Loucy (cell line): Measurements from ENCODE around the gene APBB2.

Experiments
- H2AFZ ChIP-seq: fragments of 200-600 bp; sonication (generic); 2 replicates; pipeline ENCODE4 v1.6.0; 2016; ENCODE audit warnings: antibody characterized with exemption, mild to moderate bottlenecking, low read length, moderate library complexity
- H3F3A ChIP-seq: fragments of 200-600 bp; 2 replicates; pipeline ENCODE4 v1.6.0; 2016; ENCODE audit warnings: antibody characterized with exemption, low read depth, mild to moderate bottlenecking
- H3K27me3 ChIP-seq: fragments of 200-600 bp; sonication (generic); 2 replicates; pipeline ENCODE4 v1.6.1; 2014; ENCODE audit warnings: low read length, mild to moderate bottlenecking; ENCODE audit not compliant: insufficient read depth, poor library complexity, severe bottlenecking
- H3K36me3 ChIP-seq: fragments of 200-600 bp; sonication (generic); 2 replicates; pipeline ENCODE4 v1.6.1; 2016; ENCODE audit warnings: low read length; ENCODE audit not compliant: insufficient read depth
- H3K4me1 ChIP-seq: fragments of 200-600 bp; sonication (generic); 2 replicates; pipeline ENCODE4 v1.5.1; 2014; ENCODE audit warnings: low read length, mild to moderate bottlenecking; ENCODE audit not compliant: insufficient read depth, poor library complexity, severe bottlenecking
- H3K4me2 ChIP-seq: fragments of 200-600 bp; sonication (generic); 2 replicates; pipeline ENCODE4 v1.6.0; 2014; ENCODE audit warnings: antibody characterized with exemption, low read length, low read depth, mild to moderate bottlenecking; ENCODE audit not compliant: poor library complexity, severe bottlenecking
- H3K4me3 ChIP-seq: fragments of 200-600 bp; sonication (generic); 2 replicates; pipeline ENCODE4 v1.5.1; 2014; ENCODE audit warnings: low read length, mild to moderate bottlenecking, mixed read lengths; ENCODE audit not compliant: poor library complexity, severe bottlenecking
- H3K79me2 ChIP-seq: fragments of 200-600 bp; sonication (generic); 2 replicates; pipeline ENCODE4 v1.6.1; 2014; ENCODE audit warnings: low read length; ENCODE audit not compliant: insufficient read depth
- H3K9ac ChIP-seq: fragments of 200-600 bp; sonication (generic); 2 replicates; pipeline ENCODE4 v1.6.0; 2014; ENCODE audit warnings: mild to moderate bottlenecking, low read depth, low read length, moderate library complexity; ENCODE audit not compliant: poor library complexity, severe bottlenecking
- H3K9me2 ChIP-seq: fragments of 200-600 bp; sonication (generic); replicated peaks from 2 replicates; pipeline ENCODE4 v1.6.1; 2016; ENCODE audit warnings: low read depth, low read length, mixed read lengths
- H3K9me3 ChIP-seq: fragments of 200-600 bp; sonication (generic); 2 replicates; pipeline ENCODE4 v1.6.1; 2014; ENCODE audit warnings: mild to moderate bottlenecking, antibody characterized with exemption, low read length, low read depth; ENCODE audit not compliant: insufficient read depth
- H4K20me1 ChIP-seq: fragments of 200-600 bp; sonication (generic); 2 replicates; pipeline ENCODE4 v1.6.0; 2014; ENCODE audit warnings: antibody characterized with exemption, low read length, mild to moderate bottlenecking; ENCODE audit not compliant: insufficient read depth, poor library complexity, severe bottlenecking
- EZH2phosphoT487 ChIP-seq: fragments of 200-600 bp; IDR thresholded peaks from 2 replicates; pipeline ENCODE4 v1.6.1; 2018; ENCODE audit warnings: antibody characterized with exemption, mild to moderate bottlenecking, moderate library complexity, borderline replicate concordance
- TF ChIP-seq, protein P1 (sequence below): fragments of 200-600 bp; sonication (generic); conservative IDR thresholded peaks from 2 replicates; pipeline ENCODE4 v1.5.1; 2014; ENCODE audit warnings: mild to moderate bottlenecking, antibody characterized with exemption, low read length

Gene APBB2

DNA sequence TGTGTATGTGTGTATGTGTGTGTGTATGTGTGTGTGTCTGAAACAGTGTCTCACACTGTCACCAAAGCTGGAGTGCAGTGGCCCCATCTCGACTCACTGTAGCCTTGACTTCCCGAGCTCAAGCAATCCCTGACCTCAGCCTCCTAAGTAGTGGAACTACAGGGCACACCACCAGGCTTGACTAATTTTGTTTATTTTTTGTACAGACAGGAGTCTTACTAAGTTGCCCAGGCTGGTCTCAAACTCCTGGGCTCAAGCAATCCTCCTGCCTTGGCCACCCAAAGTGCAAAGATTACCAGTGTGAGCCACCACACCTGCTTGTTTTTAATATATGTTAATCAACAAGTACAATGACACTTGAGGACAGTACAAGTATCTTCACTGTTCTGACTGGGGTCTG, 92.4 kb downstream of the APBB2 start:
- H4K20me1 ChIP-seq: no peaks in the 10 kb centered on the region
- H3K4me3 ChIP-seq: no peak overlapping the region
- no peaks in the 10 kb centered on the region for H3K9me2 ChIP-seq
- no peaks in the 10 kb centered on the region for H3K36me3 ChIP-seq
- no peaks in the 10 kb centered on the region for H3K9me3 ChIP-seq
- no peak overlapping the region for H3K9ac ChIP-seq
- no peaks in the 10 kb centered on the region for H3F3A ChIP-seq
- TF ChIP-seq, protein P1, sequence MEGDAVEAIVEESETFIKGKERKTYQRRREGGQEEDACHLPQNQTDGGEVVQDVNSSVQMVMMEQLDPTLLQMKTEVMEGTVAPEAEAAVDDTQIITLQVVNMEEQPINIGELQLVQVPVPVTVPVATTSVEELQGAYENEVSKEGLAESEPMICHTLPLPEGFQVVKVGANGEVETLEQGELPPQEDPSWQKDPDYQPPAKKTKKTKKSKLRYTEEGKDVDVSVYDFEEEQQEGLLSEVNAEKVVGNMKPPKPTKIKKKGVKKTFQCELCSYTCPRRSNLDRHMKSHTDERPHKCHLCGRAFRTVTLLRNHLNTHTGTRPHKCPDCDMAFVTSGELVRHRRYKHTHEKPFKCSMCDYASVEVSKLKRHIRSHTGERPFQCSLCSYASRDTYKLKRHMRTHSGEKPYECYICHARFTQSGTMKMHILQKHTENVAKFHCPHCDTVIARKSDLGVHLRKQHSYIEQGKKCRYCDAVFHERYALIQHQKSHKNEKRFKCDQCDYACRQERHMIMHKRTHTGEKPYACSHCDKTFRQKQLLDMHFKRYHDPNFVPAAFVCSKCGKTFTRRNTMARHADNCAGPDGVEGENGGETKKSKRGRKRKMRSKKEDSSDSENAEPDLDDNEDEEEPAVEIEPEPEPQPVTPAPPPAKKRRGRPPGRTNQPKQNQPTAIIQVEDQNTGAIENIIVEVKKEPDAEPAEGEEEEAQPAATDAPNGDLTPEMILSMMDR: no peak
- no peak for TF ChIP-seq EZH2phosphoT487
- H3K27me3 ChIP-seq: no peaks in the 10 kb centered on the region
- no peaks in the 10 kb centered on the region for H3K79me2 ChIP-seq
- no peak overlapping the region for H2AFZ ChIP-seq
- no peak overlapping the region for H3K4me2 ChIP-seq
- no peaks in the 10 kb centered on the region for H3K4me1 ChIP-seq

DNA sequence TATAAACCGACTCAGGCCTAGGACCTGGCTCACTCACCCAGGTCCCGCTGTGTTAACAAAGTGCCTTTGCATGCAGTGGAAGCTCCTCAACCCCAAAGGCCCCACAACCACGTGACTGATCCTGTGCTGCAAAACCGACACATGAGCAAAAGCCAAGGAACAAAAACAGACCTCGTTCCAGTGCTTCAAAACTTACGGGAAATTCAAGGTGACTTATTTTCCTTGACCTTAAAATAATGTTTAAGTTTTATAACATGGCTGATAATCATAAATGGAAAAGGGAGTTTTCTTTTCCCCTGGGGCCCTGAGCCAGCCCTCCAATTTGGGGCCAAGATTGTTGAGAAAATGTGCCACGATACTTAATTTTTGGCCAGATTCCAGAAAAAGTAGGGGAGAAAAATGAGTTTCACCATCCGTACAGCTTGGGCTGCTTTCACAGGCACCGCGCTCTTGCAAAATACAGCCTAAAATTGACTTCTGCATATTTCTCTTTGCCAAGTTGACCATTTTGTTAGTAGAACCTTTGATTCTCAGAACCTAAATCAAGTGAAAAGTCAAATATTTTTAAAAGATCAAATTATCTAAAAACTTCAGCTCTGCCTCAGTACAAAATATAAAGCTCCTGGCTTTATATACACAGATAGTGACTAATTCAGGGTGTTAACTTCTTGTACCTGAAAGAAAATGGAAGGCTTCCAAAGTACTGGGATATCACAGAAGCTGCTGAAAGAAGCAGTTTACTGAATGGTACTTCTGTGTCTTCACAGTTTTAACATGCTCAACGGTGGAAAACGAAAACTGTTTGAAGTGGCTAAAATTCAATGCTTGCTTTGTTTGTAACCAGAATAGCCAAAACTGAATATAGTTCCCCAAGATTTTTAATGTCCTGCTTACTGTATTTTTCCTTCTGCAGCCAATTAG, 93.8 kb downstream of the APBB2 start:
- Histone ChIP-seq H3K9ac (no peak overlapping the region), H3K27me3 (no peaks in the 10 kb centered on the region), H4K20me1 (no peaks in the 10 kb centered on the region), H2AFZ (no peak overlapping the region), H3K4me2 (no peak overlapping the region), H3K79me2 (no peaks in the 10 kb centered on the region), H3K9me2 (no peaks in the 10 kb centered on the region), H3K4me1 (no peaks in the 10 kb centered on the region), H3K9me3 (no peaks in the 10 kb centered on the region), H3F3A (no peaks in the 10 kb centered on the region), H3K36me3 (no peaks in the 10 kb centered on the region), H3K4me3 (no peak overlapping the region)
- no peak for TF ChIP-seq EZH2phosphoT487
- TF ChIP-seq, protein P1: no peak

DNA sequence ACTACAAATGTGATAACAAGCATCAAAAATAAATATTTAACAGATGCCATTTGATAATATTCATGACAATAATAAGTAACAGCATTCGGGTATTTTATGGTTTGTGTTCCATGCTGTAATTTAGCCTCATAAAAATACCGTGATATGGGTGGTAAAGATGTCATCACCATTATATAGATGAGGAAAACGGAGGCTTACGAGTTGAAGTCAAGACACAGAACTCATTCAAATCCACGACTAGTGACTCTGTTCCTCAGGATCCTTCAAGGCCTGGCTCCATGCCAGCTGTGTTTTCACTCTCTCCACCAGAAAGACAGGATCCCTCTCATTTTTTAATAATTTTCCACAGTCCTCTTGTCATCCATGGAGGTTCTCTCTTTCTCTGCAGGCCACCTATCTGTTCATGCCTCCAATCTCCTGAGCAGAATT, 94.5 kb downstream of the APBB2 start:
- Histone ChIP-seq H3K4me1 (no peaks in the 10 kb centered on the region), H3F3A (no peaks in the 10 kb centered on the region), H4K20me1 (no peaks in the 10 kb centered on the region), H3K9ac (no peak overlapping the region), H3K9me2 (no peaks in the 10 kb centered on the region), H3K9me3 (no peaks in the 10 kb centered on the region), H2AFZ (no peak overlapping the region), H3K4me2 (no peak overlapping the region), H3K4me3 (no peak overlapping the region), H3K27me3 (no peaks in the 10 kb centered on the region), H3K79me2 (no peaks in the 10 kb centered on the region), H3K36me3 (no peaks in the 10 kb centered on the region)
- TF ChIP-seq EZH2phosphoT487: no peak
- TF ChIP-seq, protein P1: no peak
